WTC11 (cell line): ENCODE measurements around the gene ZNF608.

Experiments
- CREB1 ChIP-seq: sonication (generic); formaldehyde crosslinking; IDR thresholded peaks from 2 replicates; pipeline ENCODE4 v1.8.0; 2023; ENCODE audit warnings: mild to moderate bottlenecking, missing genetic modification reagents
- GABPB1 ChIP-seq: sonication (generic); formaldehyde crosslinking; IDR thresholded peaks from 2 replicates; pipeline ENCODE4 v1.8.1; 2023; ENCODE audit warnings: mild to moderate bottlenecking, missing genetic modification reagents
- TEAD4 ChIP-seq: sonication (generic); formaldehyde crosslinking; IDR thresholded peaks from 2 replicates; pipeline ENCODE4 v1.8.0; 2022; ENCODE audit warnings: mild to moderate bottlenecking, missing genetic modification reagents
- TF ChIP-seq, protein P1 (sequence below): sonication (generic); formaldehyde crosslinking; IDR thresholded peaks from 2 replicates; pipeline ENCODE4 v1.8.0; 2022; ENCODE audit warnings: mild to moderate bottlenecking, missing genetic modification reagents
- TF ChIP-seq, protein P2 (sequence below): fragments of 200-600 bp; IDR thresholded peaks from 2 replicates; pipeline ENCODE4 v1.8.0; 2022; ENCODE audit warnings: antibody characterized with exemption
- TF ChIP-seq, protein P3 (sequence below): sonication (generic); formaldehyde crosslinking; IDR thresholded peaks from 2 replicates; pipeline ENCODE4 v1.8.1; 2022; ENCODE audit warnings: low read depth, missing genetic modification reagents, borderline replicate concordance
- TF ChIP-seq, protein P4 (sequence below): sonication (generic); formaldehyde crosslinking; IDR thresholded peaks from 2 replicates; pipeline ENCODE4 v1.8.1; 2023; ENCODE audit warnings: mild to moderate bottlenecking, missing genetic modification reagents, moderate library complexity
- TF ChIP-seq, protein P5 (sequence below): sonication (generic); formaldehyde crosslinking; IDR thresholded peaks from 2 replicates; pipeline ENCODE4 v1.8.0; 2022; ENCODE audit warnings: missing genetic modification reagents
- TF ChIP-seq, protein P6 (sequence below): sonication (generic); formaldehyde crosslinking; IDR thresholded peaks from 2 replicates; pipeline ENCODE4 v1.8.0; 2022; ENCODE audit warnings: mild to moderate bottlenecking, missing genetic modification reagents
- TF ChIP-seq, protein P7 (sequence below): sonication (generic); formaldehyde crosslinking; IDR thresholded peaks from 2 replicates; pipeline ENCODE4 v1.8.1; 2022; ENCODE audit warnings: low read depth, mild to moderate bottlenecking, moderate library complexity, missing genetic modification reagents, borderline replicate concordance
- TF ChIP-seq, protein P8 (sequence below): sonication (generic); formaldehyde crosslinking; IDR thresholded peaks from 2 replicates; pipeline ENCODE4 v1.8.1; 2023; ENCODE audit warnings: mild to moderate bottlenecking, moderate library complexity, missing genetic modification reagents

DNA sequence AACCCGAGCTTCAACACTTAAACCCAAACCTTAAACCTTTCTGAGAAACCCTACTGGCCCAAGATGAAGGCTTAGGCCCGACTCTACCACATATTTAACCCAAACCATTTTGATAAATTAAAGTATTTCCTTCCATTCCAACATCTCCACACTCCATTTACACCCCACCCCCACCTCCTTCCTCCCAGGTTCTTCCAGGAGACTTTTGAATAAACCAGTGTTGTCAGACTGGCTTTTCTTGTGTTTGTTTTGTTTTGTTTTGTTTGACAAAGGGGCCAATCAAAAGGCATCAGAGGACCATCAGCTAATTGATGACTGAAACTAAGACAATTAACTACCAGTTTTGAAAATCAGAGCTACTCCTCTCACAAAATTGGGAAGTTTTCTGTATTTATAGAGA is 4.6 kb upstream of the ZNF608 start:
- TF ChIP-seq, protein P1, sequence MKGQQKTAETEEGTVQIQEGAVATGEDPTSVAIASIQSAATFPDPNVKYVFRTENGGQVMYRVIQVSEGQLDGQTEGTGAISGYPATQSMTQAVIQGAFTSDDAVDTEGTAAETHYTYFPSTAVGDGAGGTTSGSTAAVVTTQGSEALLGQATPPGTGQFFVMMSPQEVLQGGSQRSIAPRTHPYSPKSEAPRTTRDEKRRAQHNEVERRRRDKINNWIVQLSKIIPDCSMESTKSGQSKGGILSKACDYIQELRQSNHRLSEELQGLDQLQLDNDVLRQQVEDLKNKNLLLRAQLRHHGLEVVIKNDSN = no peak
- TF ChIP-seq, protein P2, sequence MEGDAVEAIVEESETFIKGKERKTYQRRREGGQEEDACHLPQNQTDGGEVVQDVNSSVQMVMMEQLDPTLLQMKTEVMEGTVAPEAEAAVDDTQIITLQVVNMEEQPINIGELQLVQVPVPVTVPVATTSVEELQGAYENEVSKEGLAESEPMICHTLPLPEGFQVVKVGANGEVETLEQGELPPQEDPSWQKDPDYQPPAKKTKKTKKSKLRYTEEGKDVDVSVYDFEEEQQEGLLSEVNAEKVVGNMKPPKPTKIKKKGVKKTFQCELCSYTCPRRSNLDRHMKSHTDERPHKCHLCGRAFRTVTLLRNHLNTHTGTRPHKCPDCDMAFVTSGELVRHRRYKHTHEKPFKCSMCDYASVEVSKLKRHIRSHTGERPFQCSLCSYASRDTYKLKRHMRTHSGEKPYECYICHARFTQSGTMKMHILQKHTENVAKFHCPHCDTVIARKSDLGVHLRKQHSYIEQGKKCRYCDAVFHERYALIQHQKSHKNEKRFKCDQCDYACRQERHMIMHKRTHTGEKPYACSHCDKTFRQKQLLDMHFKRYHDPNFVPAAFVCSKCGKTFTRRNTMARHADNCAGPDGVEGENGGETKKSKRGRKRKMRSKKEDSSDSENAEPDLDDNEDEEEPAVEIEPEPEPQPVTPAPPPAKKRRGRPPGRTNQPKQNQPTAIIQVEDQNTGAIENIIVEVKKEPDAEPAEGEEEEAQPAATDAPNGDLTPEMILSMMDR = no peak
- TF ChIP-seq, protein P3, sequence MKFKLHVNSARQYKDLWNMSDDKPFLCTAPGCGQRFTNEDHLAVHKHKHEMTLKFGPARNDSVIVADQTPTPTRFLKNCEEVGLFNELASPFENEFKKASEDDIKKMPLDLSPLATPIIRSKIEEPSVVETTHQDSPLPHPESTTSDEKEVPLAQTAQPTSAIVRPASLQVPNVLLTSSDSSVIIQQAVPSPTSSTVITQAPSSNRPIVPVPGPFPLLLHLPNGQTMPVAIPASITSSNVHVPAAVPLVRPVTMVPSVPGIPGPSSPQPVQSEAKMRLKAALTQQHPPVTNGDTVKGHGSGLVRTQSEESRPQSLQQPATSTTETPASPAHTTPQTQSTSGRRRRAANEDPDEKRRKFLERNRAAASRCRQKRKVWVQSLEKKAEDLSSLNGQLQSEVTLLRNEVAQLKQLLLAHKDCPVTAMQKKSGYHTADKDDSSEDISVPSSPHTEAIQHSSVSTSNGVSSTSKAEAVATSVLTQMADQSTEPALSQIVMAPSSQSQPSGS (CRISPR knock-in tag) = no peak
- TF ChIP-seq CREB1 (CRISPR knock-in tag) = no peak
- TF ChIP-seq GABPB1 = no peak
- TF ChIP-seq, protein P4, sequence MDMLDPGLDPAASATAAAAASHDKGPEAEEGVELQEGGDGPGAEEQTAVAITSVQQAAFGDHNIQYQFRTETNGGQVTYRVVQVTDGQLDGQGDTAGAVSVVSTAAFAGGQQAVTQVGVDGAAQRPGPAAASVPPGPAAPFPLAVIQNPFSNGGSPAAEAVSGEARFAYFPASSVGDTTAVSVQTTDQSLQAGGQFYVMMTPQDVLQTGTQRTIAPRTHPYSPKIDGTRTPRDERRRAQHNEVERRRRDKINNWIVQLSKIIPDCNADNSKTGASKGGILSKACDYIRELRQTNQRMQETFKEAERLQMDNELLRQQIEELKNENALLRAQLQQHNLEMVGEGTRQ (CRISPR knock-in tag) = no peak
- TF ChIP-seq, protein P5, sequence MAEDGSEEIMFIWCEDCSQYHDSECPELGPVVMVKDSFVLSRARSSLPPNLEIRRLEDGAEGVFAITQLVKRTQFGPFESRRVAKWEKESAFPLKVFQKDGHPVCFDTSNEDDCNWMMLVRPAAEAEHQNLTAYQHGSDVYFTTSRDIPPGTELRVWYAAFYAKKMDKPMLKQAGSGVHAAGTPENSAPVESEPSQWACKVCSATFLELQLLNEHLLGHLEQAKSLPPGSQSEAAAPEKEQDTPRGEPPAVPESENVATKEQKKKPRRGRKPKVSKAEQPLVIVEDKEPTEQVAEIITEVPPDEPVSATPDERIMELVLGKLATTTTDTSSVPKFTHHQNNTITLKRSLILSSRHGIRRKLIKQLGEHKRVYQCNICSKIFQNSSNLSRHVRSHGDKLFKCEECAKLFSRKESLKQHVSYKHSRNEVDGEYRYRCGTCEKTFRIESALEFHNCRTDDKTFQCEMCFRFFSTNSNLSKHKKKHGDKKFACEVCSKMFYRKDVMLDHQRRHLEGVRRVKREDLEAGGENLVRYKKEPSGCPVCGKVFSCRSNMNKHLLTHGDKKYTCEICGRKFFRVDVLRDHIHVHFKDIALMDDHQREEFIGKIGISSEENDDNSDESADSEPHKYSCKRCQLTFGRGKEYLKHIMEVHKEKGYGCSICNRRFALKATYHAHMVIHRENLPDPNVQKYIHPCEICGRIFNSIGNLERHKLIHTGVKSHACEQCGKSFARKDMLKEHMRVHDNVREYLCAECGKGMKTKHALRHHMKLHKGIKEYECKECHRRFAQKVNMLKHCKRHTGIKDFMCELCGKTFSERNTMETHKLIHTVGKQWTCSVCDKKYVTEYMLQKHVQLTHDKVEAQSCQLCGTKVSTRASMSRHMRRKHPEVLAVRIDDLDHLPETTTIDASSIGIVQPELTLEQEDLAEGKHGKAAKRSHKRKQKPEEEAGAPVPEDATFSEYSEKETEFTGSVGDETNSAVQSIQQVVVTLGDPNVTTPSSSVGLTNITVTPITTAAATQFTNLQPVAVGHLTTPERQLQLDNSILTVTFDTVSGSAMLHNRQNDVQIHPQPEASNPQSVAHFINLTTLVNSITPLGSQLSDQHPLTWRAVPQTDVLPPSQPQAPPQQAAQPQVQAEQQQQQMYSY (CRISPR knock-in tag) = no peak
- no peak for TF ChIP-seq TEAD4 (CRISPR knock-in tag)
- TF ChIP-seq, protein P6, sequence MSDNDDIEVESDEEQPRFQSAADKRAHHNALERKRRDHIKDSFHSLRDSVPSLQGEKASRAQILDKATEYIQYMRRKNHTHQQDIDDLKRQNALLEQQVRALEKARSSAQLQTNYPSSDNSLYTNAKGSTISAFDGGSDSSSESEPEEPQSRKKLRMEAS = no peak
- TF ChIP-seq, protein P7, sequence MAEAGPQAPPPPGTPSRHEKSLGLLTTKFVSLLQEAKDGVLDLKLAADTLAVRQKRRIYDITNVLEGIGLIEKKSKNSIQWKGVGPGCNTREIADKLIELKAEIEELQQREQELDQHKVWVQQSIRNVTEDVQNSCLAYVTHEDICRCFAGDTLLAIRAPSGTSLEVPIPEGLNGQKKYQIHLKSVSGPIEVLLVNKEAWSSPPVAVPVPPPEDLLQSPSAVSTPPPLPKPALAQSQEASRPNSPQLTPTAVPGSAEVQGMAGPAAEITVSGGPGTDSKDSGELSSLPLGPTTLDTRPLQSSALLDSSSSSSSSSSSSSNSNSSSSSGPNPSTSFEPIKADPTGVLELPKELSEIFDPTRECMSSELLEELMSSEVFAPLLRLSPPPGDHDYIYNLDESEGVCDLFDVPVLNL (CRISPR knock-in tag) = no peak
- TF ChIP-seq, protein P8, sequence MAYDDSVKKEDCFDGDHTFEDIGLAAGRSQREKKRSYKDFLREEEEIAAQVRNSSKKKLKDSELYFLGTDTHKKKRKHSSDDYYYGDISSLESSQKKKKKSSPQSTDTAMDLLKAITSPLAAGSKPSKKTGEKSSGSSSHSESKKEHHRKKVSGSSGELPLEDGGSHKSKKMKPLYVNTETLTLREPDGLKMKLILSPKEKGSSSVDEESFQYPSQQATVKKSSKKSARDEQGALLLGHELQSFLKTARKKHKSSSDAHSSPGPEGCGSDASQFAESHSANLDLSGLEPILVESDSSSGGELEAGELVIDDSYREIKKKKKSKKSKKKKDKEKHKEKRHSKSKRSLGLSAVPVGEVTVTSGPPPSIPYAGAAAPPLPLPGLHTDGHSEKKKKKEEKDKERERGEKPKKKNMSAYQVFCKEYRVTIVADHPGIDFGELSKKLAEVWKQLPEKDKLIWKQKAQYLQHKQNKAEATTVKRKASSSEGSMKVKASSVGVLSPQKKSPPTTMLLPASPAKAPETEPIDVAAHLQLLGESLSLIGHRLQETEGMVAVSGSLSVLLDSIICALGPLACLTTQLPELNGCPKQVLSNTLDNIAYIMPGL (CRISPR knock-in tag) = no peak
